IPS-20b (cell line): Measurements from ENCODE around the gene DRAP1.
"Not testable (repeated sequence)": the region's sequence is repeated elsewhere in the genome, so short reads cannot be mapped to it uniquely, and the experiment has no call there.

Experiments used
- H3K27ac ChIP-seq: one replicate; pipeline ENCODE4 v1.5.1; 2013; ENCODE audit warnings: low read length
- H3K27me3 ChIP-seq: 2 replicates; pipeline ENCODE4 v1.6.1; 2013; ENCODE audit warnings: mild to moderate bottlenecking, low read length, inconsistent platforms; ENCODE audit not compliant: insufficient read depth
- H3K36me3 ChIP-seq: 2 replicates; pipeline ENCODE4 v1.6.1; 2013; ENCODE audit warnings: low read depth, mild to moderate bottlenecking, inconsistent platforms, low read length, moderate library complexity; ENCODE audit not compliant: insufficient read depth
- H3K4me1 ChIP-seq: 2 replicates; pipeline ENCODE4 v1.6.1; 2013; ENCODE audit warnings: mild to moderate bottlenecking, control low read depth, inconsistent platforms, low read length, moderate library complexity; ENCODE audit not compliant: insufficient read depth
- H3K4me3 ChIP-seq: 2 replicates; pipeline ENCODE4 v1.5.1; 2013; ENCODE audit warnings: mild to moderate bottlenecking, low read length, inconsistent platforms
- H3K9ac ChIP-seq: 2 replicates; pipeline ENCODE4 v1.6.1; 2013; ENCODE audit warnings: low read depth, mild to moderate bottlenecking, inconsistent platforms, low read length, moderate library complexity
- H3K9me3 ChIP-seq: 2 replicates; pipeline ENCODE4 v1.6.1; 2013; ENCODE audit warnings: mild to moderate bottlenecking, low read depth, low read length, inconsistent platforms; ENCODE audit not compliant: insufficient read depth

DRAP1 gene

GRCh38 chr11:65890324-65891218, 28.7 kb upstream of the DRAP1 start, which contains the start of gene CCDC85B:
Gene CCDC85B (plus strand): TSS chr11:65890673. CDS start chr11:65890784, 111 bp downstream.
- peaks cover 27% of the 10 kb centered on the region for H3K27me3 ChIP-seq
- H3K4me1 ChIP-seq = peaks cover 12% of the 10 kb centered on the region; the same call in 1 of the 2 replicates
- no peak within 1 kb of the TSS for H3K27ac ChIP-seq
- H3K9ac ChIP-seq = peak within 1 kb of the TSS; percentile 74
- peak within 1 kb of the TSS; percentile 84 for H3K4me3 ChIP-seq
- no peaks in the 10 kb centered on the region for H3K9me3 ChIP-seq
- H3K36me3 ChIP-seq = peaks cover 15% of the 10 kb centered on the region

GRCh38 chr11:65891219-65892136, 27.7 kb upstream of the DRAP1 start:
- Histone ChIP-seq H3K9ac (peak overlapping the region; percentile 74), H3K36me3 (peaks cover 6% of the 10 kb centered on the region), H3K27ac (no peak overlapping the region), H3K27me3 (peaks cover 27% of the 10 kb centered on the region), H3K9me3 (no peaks in the 10 kb centered on the region), H3K4me1 (peaks cover 12% of the 10 kb centered on the region; the same call in 1 of the 2 replicates), H3K4me3 (peak overlapping the region; percentile 84)

- H3K9me3 ChIP-seq, H3K27ac ChIP-seq, H3K36me3 ChIP-seq: not testable (repeated sequence)
- Histone ChIP-seq H3K27me3 (peaks cover 32% of the 10 kb centered on the region), H3K4me3 (peak overlapping the region; percentile 84), H3K4me1 (peaks cover 12% of the 10 kb centered on the region; the same call in 1 of the 2 replicates), H3K9ac (peak overlapping the region; percentile 74; the same call in 1 of the 2 replicates)
These were observed 27.1 kb upstream of the DRAP1 start for GRCh38 chr11:65892137-65892540.

GRCh38 chr11:65892661-65893317, 26.4 kb upstream of the DRAP1 start:
- Histone ChIP-seq H3K4me3 (peak overlapping the region; percentile 84; the same call in 1 of the 2 replicates), H3K27ac (no peak overlapping the region)

GRCh38 chr11:65894034-65894591, 25.1 kb upstream of the DRAP1 start:
- no peak overlapping the region for H3K4me3 ChIP-seq

More at GRCh38 chr11:65892661-65893317, 26.4 kb upstream of the DRAP1 start:
- Histone ChIP-seq H3K4me1 (peaks cover 12% of the 10 kb centered on the region; the same call in 1 of the 2 replicates), H3K36me3 (no peaks in the 10 kb centered on the region), H3K9me3 (no peaks in the 10 kb centered on the region), H3K9ac (no peak overlapping the region), H3K27me3 (peaks cover 37% of the 10 kb centered on the region)

GRCh38 chr11:65895482-65895981, 23.7 kb upstream of the DRAP1 start:
- Histone ChIP-seq H3K9me3 (no peaks in the 10 kb centered on the region), H3K27me3 (peaks cover 47% of the 10 kb centered on the region), H3K36me3 (no peaks in the 10 kb centered on the region), H3K4me3 (no peak overlapping the region), H3K27ac (no peak overlapping the region), H3K4me1 (peaks cover 4% of the 10 kb centered on the region; the same call in 1 of the 2 replicates), H3K9ac (no peak overlapping the region)

More at GRCh38 chr11:65894034-65894591, 25.1 kb upstream of the DRAP1 start:
- no peak overlapping the region for H3K9ac ChIP-seq
- peaks cover 46% of the 10 kb centered on the region for H3K27me3 ChIP-seq
- no peaks in the 10 kb centered on the region for H3K36me3 ChIP-seq
- H3K27ac ChIP-seq = no peak overlapping the region
- H3K4me1 ChIP-seq = peaks cover 12% of the 10 kb centered on the region; the same call in 1 of the 2 replicates
- no peaks in the 10 kb centered on the region for H3K9me3 ChIP-seq

- Histone ChIP-seq H3K27me3 (peaks cover 53% of the 10 kb centered on the region), H3K36me3 (no peaks in the 10 kb centered on the region), H3K9ac (no peak overlapping the region), H3K9me3 (no peaks in the 10 kb centered on the region), H3K4me1 (peaks cover 4% of the 10 kb centered on the region; the same call in 1 of the 2 replicates), H3K4me3 (no peak overlapping the region), H3K27ac (no peak overlapping the region)
These were observed 22.9 kb upstream of the DRAP1 start for GRCh38 chr11:65896034-65896999.

- no peaks in the 10 kb centered on the region for H3K36me3 ChIP-seq
- peaks cover 53% of the 10 kb centered on the region for H3K27me3 ChIP-seq
- no peak overlapping the region for H3K4me3 ChIP-seq
- H3K9ac ChIP-seq = no peak overlapping the region
- H3K27ac ChIP-seq = no peak overlapping the region
- peaks cover 1% of the 10 kb centered on the region; the same call in 1 of the 2 replicates for H3K4me1 ChIP-seq
- no peaks in the 10 kb centered on the region for H3K9me3 ChIP-seq
These were observed 22.2 kb upstream of the DRAP1 start for GRCh38 chr11:65897020-65897471.

- Histone ChIP-seq H3K27ac (no peak overlapping the region), H3K27me3 (peaks cover 70% of the 10 kb centered on the region), H3K36me3 (no peaks in the 10 kb centered on the region), H3K4me1 (no peaks in the 10 kb centered on the region; the same call in 1 of the 2 replicates), H3K9me3 (no peaks in the 10 kb centered on the region), H3K4me3 (peak overlapping the region; percentile 65; the same call in 1 of the 2 replicates), H3K9ac (peak overlapping the region; percentile 53; the same call in 1 of the 2 replicates)
These were observed 20.4 kb upstream of the DRAP1 start for GRCh38 chr11:65898656-65899355.
